ENCODE data around the gene DTL.
A peak's percentile ranks its signal among the peaks of the same experiment; 100 is the strongest.
"Not testable (repeated sequence)": the region's sequence is repeated elsewhere in the genome, so short reads cannot be mapped to it uniquely, and the experiment has no call there.

Gene DTL

GRCh38 chr1:212021563-212021962, 14.0 kb upstream of the DTL start:
- H3K4me3 ChIP-seq (ENCODE audit: control insufficient read depth in 1 of 7, extremely low read depth in 1 of 7, insufficient read depth in 4 of 7, low read depth in 2 of 7, low read length in 6 of 7) = no peak overlapping the region
- peaks cover 5 to 30% (median 20%) of the 10 kb centered on the region in 4 experiments for H3K36me3 ChIP-seq (ENCODE audit: control insufficient read depth in 4 of 4, insufficient read depth in 4 of 4, low read length in 3 of 4)
- POLR2A ChIA-PET = no interaction called here
- CTCF ChIA-PET = interaction anchor here (0.6 kb wide), 2 partner anchors 26 to 650 kb away, joined by 3 to 5 read pairs; no protein-coding TSS in a partner anchor
- WGBS (ENCODE audit: insufficient coverage) = no CpG with 5 or more reads among the region's 2 CpGs
- no peak overlapping the region for H3K27ac ChIP-seq (ENCODE audit: insufficient read depth in 1 of 2, low read depth in 1 of 2, low read length in 2 of 2, poor library complexity in 1 of 2, severe bottlenecking in 2 of 2)
- H3K9me3 ChIP-seq (ENCODE audit: control extremely low read depth in 1 of 5, control insufficient read depth in 4 of 5, insufficient read depth in 2 of 5, low read depth in 1 of 5, low read length in 4 of 5) = peaks cover 2 to 7% (median 4%) of the 10 kb centered on the region in 5 experiments
- H3K27me3 ChIP-seq (replicated peaks in 2 of 5; ENCODE audit: control insufficient read depth in 4 of 5, insufficient read depth in 5 of 5, low read length in 4 of 5) = no peaks in the 10 kb centered on the region
- no peak for DNase-seq
- no peaks in the 10 kb centered on the region for H3K4me1 ChIP-seq (ENCODE audit: control extremely low read depth in 1 of 4, control insufficient read depth in 4 of 4, insufficient read depth in 4 of 4, low read length in 3 of 4)

GRCh38 chr1:212022908-212023307, 12.6 kb upstream of the DTL start:
- H3K27ac ChIP-seq (ENCODE audit: insufficient read depth in 1 of 2, low read depth in 1 of 2, low read length in 2 of 2, poor library complexity in 1 of 2, severe bottlenecking in 2 of 2); H3K4me1 ChIP-seq (ENCODE audit: control extremely low read depth in 1 of 4, control insufficient read depth in 4 of 4, insufficient read depth in 4 of 4, low read length in 3 of 4); POLR2A ChIA-PET; DNase-seq; H3K27me3 ChIP-seq (replicated peaks in 2 of 5; ENCODE audit: control insufficient read depth in 4 of 5, insufficient read depth in 5 of 5, low read length in 4 of 5); H3K4me3 ChIP-seq (ENCODE audit: control insufficient read depth in 1 of 7, extremely low read depth in 1 of 7, insufficient read depth in 4 of 7, low read depth in 2 of 7, low read length in 6 of 7); H3K9me3 ChIP-seq (ENCODE audit: control extremely low read depth in 1 of 5, control insufficient read depth in 4 of 5, insufficient read depth in 2 of 5, low read depth in 1 of 5, low read length in 4 of 5): not testable (repeated sequence)
- peaks cover 5 to 28% (median 16%) of the 10 kb centered on the region in 4 experiments for H3K36me3 ChIP-seq (ENCODE audit: control insufficient read depth in 4 of 4, insufficient read depth in 4 of 4, low read length in 3 of 4)
- CTCF ChIA-PET = interaction anchor here (1.7 to 2.6 kb wide), 2 partner anchors 10 to 12 kb away, joined by 4 to 12 read pairs; partner anchors contain the start of genes DTL and INTS7

DNA sequence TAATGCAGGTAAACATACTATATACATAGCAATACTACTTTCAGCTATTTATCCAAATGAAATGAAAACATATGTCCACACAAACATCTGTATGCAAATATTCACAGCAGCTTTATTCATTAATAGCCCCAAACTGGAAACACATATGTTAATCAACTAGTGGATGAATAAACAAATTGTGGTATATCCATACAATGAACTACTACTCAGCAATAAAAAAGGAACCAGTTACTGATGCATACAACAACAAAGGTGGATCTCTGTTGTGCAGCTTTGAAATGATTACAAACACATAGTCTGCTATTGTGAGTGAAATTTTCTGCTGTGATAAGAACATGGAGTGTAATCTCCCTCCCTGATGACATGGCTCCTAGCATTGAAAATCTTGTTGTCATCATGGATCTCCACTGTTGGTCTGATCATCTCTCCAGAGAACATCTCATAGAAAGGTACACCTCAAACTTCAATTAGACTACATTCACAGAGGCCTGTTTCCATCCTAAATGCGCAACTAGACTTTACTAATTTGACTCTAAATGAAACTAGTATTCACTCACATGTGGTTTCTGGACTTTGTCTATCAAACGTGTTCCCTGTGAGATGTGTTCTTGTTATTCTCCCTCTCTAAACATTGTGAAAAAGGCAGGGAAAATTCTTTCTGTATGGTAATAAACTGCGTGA, 10.9 kb upstream of the DTL start:
- Histone ChIP-seq H3K9me3 (ENCODE audit: control extremely low read depth in 1 of 5, control insufficient read depth in 4 of 5, insufficient read depth in 2 of 5, low read depth in 1 of 5, low read length in 4 of 5) (peaks cover 2 to 7% (median 4%) of the 10 kb centered on the region in 5 experiments), H3K4me1 (ENCODE audit: control extremely low read depth in 1 of 4, control insufficient read depth in 4 of 4, insufficient read depth in 4 of 4, low read length in 3 of 4) (no peaks in the 10 kb centered on the region), H3K36me3 (ENCODE audit: control insufficient read depth in 4 of 4, insufficient read depth in 4 of 4, low read length in 3 of 4) (peaks cover 5 to 26% (median 14%) of the 10 kb centered on the region in 4 experiments), H3K4me3 (ENCODE audit: control insufficient read depth in 1 of 7, extremely low read depth in 1 of 7, insufficient read depth in 4 of 7, low read depth in 2 of 7, low read length in 6 of 7) (no peak overlapping the region), H3K27ac (ENCODE audit: insufficient read depth in 1 of 2, low read depth in 1 of 2, low read length in 2 of 2, poor library complexity in 1 of 2, severe bottlenecking in 2 of 2) (no peak overlapping the region), H3K27me3 (replicated peaks in 2 of 5; ENCODE audit: control insufficient read depth in 4 of 5, insufficient read depth in 5 of 5, low read length in 4 of 5) (no peaks in the 10 kb centered on the region)
- ChIA-PET POLR2A (interaction anchor here (0.6 kb wide), 1 partner anchor 15 kb away, joined by 3 read pairs; no protein-coding TSS in a partner anchor), CTCF (interaction anchor here (1.7 to 2.7 kb wide), 3 partner anchors 10 to 12 kb away, joined by 4 to 16 read pairs (median 12); partner anchors contain the start of genes DTL and INTS7)
- DNase-seq = no peak
- WGBS (ENCODE audit: insufficient coverage) = 100% methylated on average over 1 of the region's 3 CpGs

GRCh38 chr1:212027727-212028126, 7.8 kb upstream of the DTL start:
- H3K27me3 ChIP-seq (replicated peaks in 2 of 5; ENCODE audit: control insufficient read depth in 4 of 5, insufficient read depth in 5 of 5, low read length in 4 of 5); H3K4me3 ChIP-seq (ENCODE audit: control insufficient read depth in 1 of 7, extremely low read depth in 1 of 7, insufficient read depth in 4 of 7, low read depth in 2 of 7, low read length in 6 of 7); POLR2A ChIA-PET; H3K9me3 ChIP-seq (ENCODE audit: control extremely low read depth in 1 of 5, control insufficient read depth in 4 of 5, insufficient read depth in 2 of 5, low read depth in 1 of 5, low read length in 4 of 5); DNase-seq; H3K27ac ChIP-seq (ENCODE audit: insufficient read depth in 1 of 2, low read depth in 1 of 2, low read length in 2 of 2, poor library complexity in 1 of 2, severe bottlenecking in 2 of 2); H3K4me1 ChIP-seq (ENCODE audit: control extremely low read depth in 1 of 4, control insufficient read depth in 4 of 4, insufficient read depth in 4 of 4, low read length in 3 of 4): not testable (repeated sequence)
- WGBS (ENCODE audit: insufficient coverage) = 95% methylated on average over 10 of the region's 10 CpGs
- peaks cover 0 to 21% (median 13%) of the 10 kb centered on the region in 4 experiments for H3K36me3 ChIP-seq (ENCODE audit: control insufficient read depth in 4 of 4, insufficient read depth in 4 of 4, low read length in 3 of 4)
- CTCF ChIA-PET = interaction anchor here (1.6 to 2.7 kb wide), 2 partner anchors 7 to 11 kb away, joined by 6 to 16 read pairs; partner anchors contain the start of genes DTL and INTS7

- Histone ChIP-seq H3K36me3 (ENCODE audit: control insufficient read depth in 4 of 4, insufficient read depth in 4 of 4, low read length in 3 of 4) (peaks cover 0 to 13% (median 6%) of the 10 kb centered on the region in 4 experiments), H3K9me3 (ENCODE audit: control extremely low read depth in 1 of 5, control insufficient read depth in 4 of 5, insufficient read depth in 2 of 5, low read depth in 1 of 5, low read length in 4 of 5) (no peaks in the 10 kb centered on the region), H3K27me3 (replicated peaks in 2 of 5; ENCODE audit: control insufficient read depth in 4 of 5, insufficient read depth in 5 of 5, low read length in 4 of 5) (no peaks in the 10 kb centered on the region), H3K27ac (ENCODE audit: insufficient read depth in 1 of 2, low read depth in 1 of 2, low read length in 2 of 2, poor library complexity in 1 of 2, severe bottlenecking in 2 of 2) (no peak overlapping the region), H3K4me3 (ENCODE audit: control insufficient read depth in 1 of 7, extremely low read depth in 1 of 7, insufficient read depth in 4 of 7, low read depth in 2 of 7, low read length in 6 of 7) (no peak overlapping the region), H3K4me1 (ENCODE audit: control extremely low read depth in 1 of 4, control insufficient read depth in 4 of 4, insufficient read depth in 4 of 4, low read length in 3 of 4) (peaks cover 8 to 22% (median 15%) of the 10 kb centered on the region in 4 experiments)
- CTCF ChIA-PET = interaction anchor here (0.5 to 1.2 kb wide), 4 partner anchors 18 to 426 kb away, joined by 3 to 5 read pairs (median 4); no protein-coding TSS in a partner anchor
- no peak for DNase-seq
- WGBS (ENCODE audit: insufficient coverage) = no CpG with 5 or more reads among the region's 1 CpG
- POLR2A ChIA-PET = no interaction called here
These were observed 4.5 kb upstream of the DTL start for GRCh38 chr1:212030936-212031528.

- ChIA-PET CTCF (interaction anchor here (0.7 to 3.5 kb wide), 28 partner anchors 8 to 423 kb away, joined by 3 to 25 read pairs (median 6); partner anchors contain the start of gene NEK2), POLR2A (no interaction called here)
- H3K4me1 ChIP-seq (ENCODE audit: control extremely low read depth in 1 of 4, control insufficient read depth in 4 of 4, insufficient read depth in 4 of 4, low read length in 3 of 4) = peaks cover 8 to 47% (median 29%) of the 10 kb centered on the region in 4 experiments
- peak overlapping the region; percentile 84 to 99 (median 95) for H3K4me3 ChIP-seq (ENCODE audit: control insufficient read depth in 1 of 7, extremely low read depth in 1 of 7, insufficient read depth in 4 of 7, low read depth in 2 of 7, low read length in 6 of 7)
- no peaks in the 10 kb centered on the region for H3K9me3 ChIP-seq (ENCODE audit: control extremely low read depth in 1 of 5, control insufficient read depth in 4 of 5, insufficient read depth in 2 of 5, low read depth in 1 of 5, low read length in 4 of 5)
- 10% methylated on average over 10 of the region's 13 CpGs for WGBS (ENCODE audit: insufficient coverage)
- H3K27me3 ChIP-seq (replicated peaks in 2 of 5; ENCODE audit: control insufficient read depth in 4 of 5, insufficient read depth in 5 of 5, low read length in 4 of 5) = no peaks in the 10 kb centered on the region
- peaks cover 0 to 10% (median 0%) of the 10 kb centered on the region in 4 experiments for H3K36me3 ChIP-seq (ENCODE audit: control insufficient read depth in 4 of 4, insufficient read depth in 4 of 4, low read length in 3 of 4)
- H3K27ac ChIP-seq (ENCODE audit: insufficient read depth in 1 of 2, low read depth in 1 of 2, low read length in 2 of 2, poor library complexity in 1 of 2, severe bottlenecking in 2 of 2) = peak overlapping the region; percentile 52 to 90
- no peak for DNase-seq
These were observed 929 bp upstream of the DTL start for GRCh38 chr1:212034516-212035122.

Measured in common myeloid progenitor, CD34-positive (primary cell).